H9 (cell line): ENCODE measurements around the gene PSMA2. TPM values are rescaled to one million over a fixed set of nuclear protein-coding genes. Genes with fewer than 3 reads are reported as not detected.

Experiments used
- DNase-seq: peaks from one replicate; pipeline ENCODE4 v3.0.0-alpha.2; 2017
- H2AFZ ChIP-seq: one replicate; pipeline ENCODE4 v1.6.1; 2013; ENCODE audit warnings: mild to moderate bottlenecking, low read length, control low read depth, moderate library complexity
- H2AK5ac ChIP-seq: 2 replicates; pipeline ENCODE4 v1.6.1; 2013; ENCODE audit warnings: low read length, control low read depth, mixed read lengths; ENCODE audit not compliant: insufficient read length
- H2BK120ac ChIP-seq: one replicate; pipeline ENCODE4 v1.6.1; 2013; ENCODE audit warnings: low read depth, mild to moderate bottlenecking, low read length, control low read depth, inconsistent platforms; ENCODE audit not compliant: poor library complexity, severe bottlenecking
- H2BK12ac ChIP-seq: 2 replicates; pipeline ENCODE4 v1.6.1; 2013; ENCODE audit warnings: low read length, control low read depth, mixed read lengths, low read depth; ENCODE audit not compliant: insufficient read length
- H2BK15ac ChIP-seq: 2 replicates; pipeline ENCODE4 v1.6.1; 2013; ENCODE audit warnings: low read depth, low read length, control low read depth
- H2BK20ac ChIP-seq: one replicate; pipeline ENCODE4 v1.6.1; 2013; ENCODE audit warnings: low read depth, mild to moderate bottlenecking, low read length, control low read depth, inconsistent platforms; ENCODE audit not compliant: poor library complexity, severe bottlenecking
- H2BK5ac ChIP-seq: 2 replicates; pipeline ENCODE4 v1.6.1; 2013; ENCODE audit warnings: low read length, control low read depth, mixed read lengths; ENCODE audit not compliant: insufficient read length
- H3K14ac ChIP-seq: 2 replicates; pipeline ENCODE4 v1.6.1; 2013; ENCODE audit warnings: low read length, control low read depth; ENCODE audit not compliant: insufficient read depth
- H3K18ac ChIP-seq: 2 replicates; pipeline ENCODE4 v1.6.1; 2013; ENCODE audit warnings: low read depth, mild to moderate bottlenecking, mixed read lengths, low read length, control low read depth; ENCODE audit not compliant: insufficient read length
- H3K23ac ChIP-seq: 2 replicates; pipeline ENCODE4 v1.6.1; 2013; ENCODE audit warnings: low read length, control low read depth, mixed read lengths, low read depth; ENCODE audit not compliant: insufficient read length
- H3K23me2 ChIP-seq: 2 replicates; pipeline ENCODE4 v1.6.1; 2013; ENCODE audit warnings: low read depth, mild to moderate bottlenecking, mixed read lengths, low read length, control low read depth; ENCODE audit not compliant: insufficient read length, poor library complexity, severe bottlenecking
- H3K27ac ChIP-seq: 2 replicates; pipeline ENCODE4 v1.5.1; 2013; ENCODE audit warnings: low read length, control low read depth, mixed read lengths, low read depth; ENCODE audit not compliant: insufficient read length
- H3K27me3 ChIP-seq: 2 replicates; pipeline ENCODE4 v1.6.1; 2013; ENCODE audit warnings: low read length, control low read depth, inconsistent platforms; ENCODE audit not compliant: insufficient read depth
- H3K4ac ChIP-seq: 2 replicates; pipeline ENCODE4 v1.6.1; 2013; ENCODE audit warnings: low read depth, mild to moderate bottlenecking, control low read depth, inconsistent platforms, low read length, moderate library complexity
- H3K4me1 ChIP-seq: 2 replicates; pipeline ENCODE4 v1.6.1; 2013; ENCODE audit warnings: low read length, control low read depth, inconsistent platforms; ENCODE audit not compliant: insufficient read depth
- H3K4me2 ChIP-seq: 2 replicates; pipeline ENCODE4 v1.6.1; 2013; ENCODE audit warnings: low read length, control low read depth, mixed read lengths; ENCODE audit not compliant: insufficient read length, insufficient read depth
- H3K56ac ChIP-seq: 2 replicates; pipeline ENCODE4 v1.6.1; 2013; ENCODE audit warnings: low read depth, mild to moderate bottlenecking, mixed read lengths, low read length, control low read depth; ENCODE audit not compliant: insufficient read length
- H3K79me1 ChIP-seq: 2 replicates; pipeline ENCODE4 v1.6.1; 2013; ENCODE audit warnings: low read depth, mild to moderate bottlenecking, moderate library complexity, low read length, control low read depth, inconsistent platforms; ENCODE audit not compliant: insufficient read depth, poor library complexity, severe bottlenecking
- H3K79me2 ChIP-seq: 2 replicates; pipeline ENCODE4 v1.6.1; 2013; ENCODE audit warnings: low read length, control low read depth, inconsistent platforms; ENCODE audit not compliant: insufficient read depth
- H3K9ac ChIP-seq: 2 replicates; pipeline ENCODE4 v1.6.1; 2013; ENCODE audit warnings: low read length, control low read depth, mixed read lengths; ENCODE audit not compliant: insufficient read length; ENCODE audit errors: extremely low read depth
- H3K9me3 ChIP-seq: one replicate; pipeline ENCODE4 v1.6.1; 2013; ENCODE audit warnings: low read depth, low read length, inconsistent platforms; ENCODE audit not compliant: control insufficient read depth
- H3T11ph ChIP-seq: one replicate; pipeline ENCODE4 v1.6.1; 2013; ENCODE audit warnings: mild to moderate bottlenecking, low read length, control low read depth, inconsistent platforms
- H4K20me1 ChIP-seq: one replicate; pipeline ENCODE4 v1.6.1; 2013; ENCODE audit not compliant: control insufficient read depth, insufficient read length, insufficient read depth
- H4K5ac ChIP-seq: 2 replicates; pipeline ENCODE4 v1.6.1; 2013; ENCODE audit warnings: low read depth, mild to moderate bottlenecking, mixed read lengths, low read length, control low read depth; ENCODE audit not compliant: insufficient read length
- H4K8ac ChIP-seq: replicated peaks from 2 replicates; pipeline ENCODE4 v1.6.1; 2013; ENCODE audit warnings: low read length, control low read depth, mixed read lengths, low read depth; ENCODE audit not compliant: insufficient read length
- H4K91ac ChIP-seq: 2 replicates; pipeline ENCODE4 v1.6.1; 2013; ENCODE audit warnings: low read depth, mild to moderate bottlenecking, moderate library complexity, mixed read lengths, low read length, control low read depth; ENCODE audit not compliant: insufficient read length
- H3K27ac Mint-ChIP-seq, 3 experiments: 2 replicates in 2 of 3; 3 replicates in 1 of 3; pipeline ENCODE4 v1.8.0; 2020 to 2021; ENCODE audit warnings: mixed read lengths in 3 of 3, mild to moderate bottlenecking in 1 of 3, moderate library complexity in 1 of 3
- H3K27me3 Mint-ChIP-seq: 2 replicates; pipeline ENCODE4 v1.8.0; 2021; ENCODE audit warnings: low read depth, mild to moderate bottlenecking, moderate library complexity, mixed read lengths
- H3K36me3 Mint-ChIP-seq, 3 experiments: 2 replicates in 2 of 3; 3 replicates in 1 of 3; pipeline ENCODE4 v1.8.0; 2020 to 2021; ENCODE audit warnings: low read depth in 3 of 3, mixed read lengths in 3 of 3; ENCODE audit not compliant: insufficient read depth in 1 of 3
- H3K4me1 Mint-ChIP-seq, 2 experiments: 2 replicates each; pipeline ENCODE4 v1.8.0; 2020; ENCODE audit warnings: mixed read lengths in 2 of 2
- H3K4me3 Mint-ChIP-seq, 2 experiments: 2 replicates in 1 of 2; 3 replicates in 1 of 2; pipeline ENCODE4 v1.8.0; 2020 to 2021; ENCODE audit warnings: mild to moderate bottlenecking in 2 of 2, mixed read lengths in 2 of 2, moderate library complexity in 1 of 2
- H3K9me3 Mint-ChIP-seq, 2 experiments: 2 replicates in 1 of 2; 3 replicates in 1 of 2; pipeline ENCODE4 v1.8.0; 2020; ENCODE audit warnings: mild to moderate bottlenecking in 2 of 2, mixed read lengths in 2 of 2, moderate library complexity in 1 of 2
- CTCF ChIP-seq: fragments of 200-600 bp; sonication (generic); conservative IDR thresholded peaks from 3 replicates; pipeline ENCODE4 v1.8.0; 2021; ENCODE audit warnings: antibody characterized with exemption, mild to moderate bottlenecking
- total RNA-seq: library from RNA; stranded (reverse); gene quantifications from 2 replicates; pipeline ENCODE4 v1.2.1, GENCODE V29; 2021

PSMA2 gene
- total RNA-seq, 1 experiment from 2014 or later, result 227 TPM

- Mint-ChIP-seq H3K4me1 (no peaks in the 10 kb centered on the region), H3K36me3 (peaks cover 0 to 2% (median 0%) of the 10 kb centered on the region in 3 experiments; a peak in 2 of 7 replicates), H3K27me3 (no peaks in the 10 kb centered on the region; the same call in 1 of the 2 replicates), H3K9me3 (peaks cover under 1% of the 10 kb centered on the region in 2 experiments; a peak in 2 of 5 replicates), H3K4me3 (no peak overlapping the region), H3K27ac (no peak overlapping the region)
- TF ChIP-seq CTCF, result no peak
- no peak for DNase-seq
- H3K9ac ChIP-seq, result no peak overlapping the region
- no peak overlapping the region for H3K23ac ChIP-seq
- no peak overlapping the region for H2BK120ac ChIP-seq
- no peak overlapping the region for H3T11ph ChIP-seq
- H4K91ac ChIP-seq, result no peak overlapping the region
- no peaks in the 10 kb centered on the region for H3K9me3 ChIP-seq
- H2BK20ac ChIP-seq, result no peak overlapping the region
- H3K23me2 ChIP-seq, result no peaks in the 10 kb centered on the region
- no peak overlapping the region for H3K4ac ChIP-seq
- no peak overlapping the region for H2AFZ ChIP-seq
- H4K5ac ChIP-seq, result no peak overlapping the region
- no peaks in the 10 kb centered on the region for H3K27me3 ChIP-seq
- no peak overlapping the region for H2BK5ac ChIP-seq
- H3K27ac ChIP-seq, result no peak overlapping the region
- no peak overlapping the region for H3K14ac ChIP-seq
- H2BK15ac ChIP-seq, result no peak overlapping the region
- H3K79me1 ChIP-seq, result no peaks in the 10 kb centered on the region
- H3K56ac ChIP-seq, result no peak overlapping the region
- H3K4me1 ChIP-seq, result no peaks in the 10 kb centered on the region; the same call in none of the 2 replicates
- no peak overlapping the region for H3K18ac ChIP-seq
- no peak overlapping the region for H2AK5ac ChIP-seq
- no peaks in the 10 kb centered on the region for H4K20me1 ChIP-seq
- H3K79me2 ChIP-seq, result no peaks in the 10 kb centered on the region
- no peak overlapping the region for H3K4me2 ChIP-seq
- no peak overlapping the region for H4K8ac ChIP-seq
- no peak overlapping the region for H2BK12ac ChIP-seq
Measured at GRCh38 chr7:42978496-42978895, 46.5 kb upstream of the PSMA2 start.
